ENCODE data around the gene TRMT61A. TPM values are rescaled to one million over a fixed set of nuclear protein-coding genes. Genes with fewer than 3 reads are reported as not detected.

The TRMT61A gene
- total and polyA plus RNA-seq, 10 of the 15 experiments (the other 5 are each of a cell fraction or from before 2014, with no cell fraction given): 0.11 to 21.9 (median 11.4) TPM

GRCh38 chr14:103528587-103529382 is at the start of gene TRMT61A (continued):
- TF ChIP-seq SRF (IDR thresholded peaks at IDR 0.05; ENCODE audit: low read depth in 2 of 2, low read length in 2 of 2) (peak; percentile 22 to 77; a peak in 2 of 4 replicates), BACH1 (IDR thresholded peaks at IDR 0.05; ENCODE audit: borderline replicate concordance) (peak; percentile 76), MXI1 (IDR thresholded peaks at IDR 0.05; ENCODE audit: low read depth, low read length) (peak; percentile 99), SP1 (IDR thresholded peaks at IDR 0.05; ENCODE audit: low read depth, low read length) (no peak), CHD4 (IDR thresholded peaks at IDR 0.05) (no peak), CBX5 (IDR thresholded peaks at IDR 0.05; ENCODE audit: low read depth) (no peak), TCF12 (IDR thresholded peaks at IDR 0.05; ENCODE audit: low read depth, low read length) (peak; percentile 2; the same call in 1 of the 2 replicates), POLR2AphosphoS5 (IDR thresholded peaks at IDR 0.05; ENCODE audit: low read length) (no peak; the same call in 1 of the 2 replicates), NR2F1 (conservative IDR thresholded peaks at IDR 0.05) (peak; percentile 49; the same call in 1 of the 2 replicates), DPF2 (IDR thresholded peaks at IDR 0.05) (0 out of 2 replicates have a peak, but pooled peaks have one; percentile 23), SIN3A (IDR thresholded peaks at IDR 0.05; ENCODE audit: low read depth, low read length) (peak; percentile 91), TAF1 (IDR thresholded peaks at IDR 0.05; ENCODE audit: borderline replicate concordance, low read depth, low read length) (0 out of 2 replicates have a peak, but pooled peaks have one; percentile 24), SMARCA5 (IDR thresholded peaks at IDR 0.05) (0 out of 2 replicates have a peak, but pooled peaks have one; percentile 66)
- TF ChIP-seq, protein P1, sequence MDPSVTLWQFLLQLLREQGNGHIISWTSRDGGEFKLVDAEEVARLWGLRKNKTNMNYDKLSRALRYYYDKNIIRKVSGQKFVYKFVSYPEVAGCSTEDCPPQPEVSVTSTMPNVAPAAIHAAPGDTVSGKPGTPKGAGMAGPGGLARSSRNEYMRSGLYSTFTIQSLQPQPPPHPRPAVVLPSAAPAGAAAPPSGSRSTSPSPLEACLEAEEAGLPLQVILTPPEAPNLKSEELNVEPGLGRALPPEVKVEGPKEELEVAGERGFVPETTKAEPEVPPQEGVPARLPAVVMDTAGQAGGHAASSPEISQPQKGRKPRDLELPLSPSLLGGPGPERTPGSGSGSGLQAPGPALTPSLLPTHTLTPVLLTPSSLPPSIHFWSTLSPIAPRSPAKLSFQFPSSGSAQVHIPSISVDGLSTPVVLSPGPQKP (IDR thresholded peaks at IDR 0.05; ENCODE audit: low read depth, low read length): peak; percentile 88
- TF ChIP-seq, protein P2, sequence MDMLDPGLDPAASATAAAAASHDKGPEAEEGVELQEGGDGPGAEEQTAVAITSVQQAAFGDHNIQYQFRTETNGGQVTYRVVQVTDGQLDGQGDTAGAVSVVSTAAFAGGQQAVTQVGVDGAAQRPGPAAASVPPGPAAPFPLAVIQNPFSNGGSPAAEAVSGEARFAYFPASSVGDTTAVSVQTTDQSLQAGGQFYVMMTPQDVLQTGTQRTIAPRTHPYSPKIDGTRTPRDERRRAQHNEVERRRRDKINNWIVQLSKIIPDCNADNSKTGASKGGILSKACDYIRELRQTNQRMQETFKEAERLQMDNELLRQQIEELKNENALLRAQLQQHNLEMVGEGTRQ (IDR thresholded peaks at IDR 0.05; ENCODE audit: borderline replicate concordance, low read depth, low read length): peak; percentile 22; the same call in 1 of the 2 replicates
- TF ChIP-seq, protein P3, sequence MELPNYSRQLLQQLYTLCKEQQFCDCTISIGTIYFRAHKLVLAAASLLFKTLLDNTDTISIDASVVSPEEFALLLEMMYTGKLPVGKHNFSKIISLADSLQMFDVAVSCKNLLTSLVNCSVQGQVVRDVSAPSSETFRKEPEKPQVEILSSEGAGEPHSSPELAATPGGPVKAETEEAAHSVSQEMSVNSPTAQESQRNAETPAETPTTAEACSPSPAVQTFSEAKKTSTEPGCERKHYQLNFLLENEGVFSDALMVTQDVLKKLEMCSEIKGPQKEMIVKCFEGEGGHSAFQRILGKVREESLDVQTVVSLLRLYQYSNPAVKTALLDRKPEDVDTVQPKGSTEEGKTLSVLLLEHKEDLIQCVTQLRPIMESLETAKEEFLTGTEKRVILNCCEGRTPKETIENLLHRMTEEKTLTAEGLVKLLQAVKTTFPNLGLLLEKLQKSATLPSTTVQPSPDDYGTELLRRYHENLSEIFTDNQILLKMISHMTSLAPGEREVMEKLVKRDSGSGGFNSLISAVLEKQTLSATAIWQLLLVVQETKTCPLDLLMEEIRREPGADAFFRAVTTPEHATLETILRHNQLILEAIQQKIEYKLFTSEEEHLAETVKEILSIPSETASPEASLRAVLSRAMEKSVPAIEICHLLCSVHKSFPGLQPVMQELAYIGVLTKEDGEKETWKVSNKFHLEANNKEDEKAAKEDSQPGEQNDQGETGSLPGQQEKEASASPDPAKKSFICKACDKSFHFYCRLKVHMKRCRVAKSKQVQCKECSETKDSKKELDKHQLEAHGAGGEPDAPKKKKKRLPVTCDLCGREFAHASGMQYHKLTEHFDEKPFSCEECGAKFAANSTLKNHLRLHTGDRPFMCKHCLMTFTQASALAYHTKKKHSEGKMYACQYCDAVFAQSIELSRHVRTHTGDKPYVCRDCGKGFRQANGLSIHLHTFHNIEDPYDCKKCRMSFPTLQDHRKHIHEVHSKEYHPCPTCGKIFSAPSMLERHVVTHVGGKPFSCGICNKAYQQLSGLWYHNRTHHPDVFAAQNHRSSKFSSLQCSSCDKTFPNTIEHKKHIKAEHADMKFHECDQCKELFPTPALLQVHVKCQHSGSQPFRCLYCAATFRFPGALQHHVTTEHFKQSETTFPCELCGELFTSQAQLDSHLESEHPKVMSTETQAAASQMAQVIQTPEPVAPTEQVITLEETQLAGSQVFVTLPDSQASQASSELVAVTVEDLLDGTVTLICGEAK (IDR thresholded peaks at IDR 0.05; ENCODE audit: borderline replicate concordance): no peak
- TF ChIP-seq, protein P4, sequence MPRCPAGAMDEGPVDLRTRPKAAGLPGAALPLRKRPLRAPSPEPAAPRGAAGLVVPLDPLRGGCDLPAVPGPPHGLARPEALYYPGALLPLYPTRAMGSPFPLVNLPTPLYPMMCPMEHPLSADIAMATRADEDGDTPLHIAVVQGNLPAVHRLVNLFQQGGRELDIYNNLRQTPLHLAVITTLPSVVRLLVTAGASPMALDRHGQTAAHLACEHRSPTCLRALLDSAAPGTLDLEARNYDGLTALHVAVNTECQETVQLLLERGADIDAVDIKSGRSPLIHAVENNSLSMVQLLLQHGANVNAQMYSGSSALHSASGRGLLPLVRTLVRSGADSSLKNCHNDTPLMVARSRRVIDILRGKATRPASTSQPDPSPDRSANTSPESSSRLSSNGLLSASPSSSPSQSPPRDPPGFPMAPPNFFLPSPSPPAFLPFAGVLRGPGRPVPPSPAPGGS (IDR thresholded peaks at IDR 0.05; ENCODE audit: borderline replicate concordance, insufficient read depth, low read depth, low read length, poor library complexity, severe bottlenecking): no peak
- TF ChIP-seq, protein P5, sequence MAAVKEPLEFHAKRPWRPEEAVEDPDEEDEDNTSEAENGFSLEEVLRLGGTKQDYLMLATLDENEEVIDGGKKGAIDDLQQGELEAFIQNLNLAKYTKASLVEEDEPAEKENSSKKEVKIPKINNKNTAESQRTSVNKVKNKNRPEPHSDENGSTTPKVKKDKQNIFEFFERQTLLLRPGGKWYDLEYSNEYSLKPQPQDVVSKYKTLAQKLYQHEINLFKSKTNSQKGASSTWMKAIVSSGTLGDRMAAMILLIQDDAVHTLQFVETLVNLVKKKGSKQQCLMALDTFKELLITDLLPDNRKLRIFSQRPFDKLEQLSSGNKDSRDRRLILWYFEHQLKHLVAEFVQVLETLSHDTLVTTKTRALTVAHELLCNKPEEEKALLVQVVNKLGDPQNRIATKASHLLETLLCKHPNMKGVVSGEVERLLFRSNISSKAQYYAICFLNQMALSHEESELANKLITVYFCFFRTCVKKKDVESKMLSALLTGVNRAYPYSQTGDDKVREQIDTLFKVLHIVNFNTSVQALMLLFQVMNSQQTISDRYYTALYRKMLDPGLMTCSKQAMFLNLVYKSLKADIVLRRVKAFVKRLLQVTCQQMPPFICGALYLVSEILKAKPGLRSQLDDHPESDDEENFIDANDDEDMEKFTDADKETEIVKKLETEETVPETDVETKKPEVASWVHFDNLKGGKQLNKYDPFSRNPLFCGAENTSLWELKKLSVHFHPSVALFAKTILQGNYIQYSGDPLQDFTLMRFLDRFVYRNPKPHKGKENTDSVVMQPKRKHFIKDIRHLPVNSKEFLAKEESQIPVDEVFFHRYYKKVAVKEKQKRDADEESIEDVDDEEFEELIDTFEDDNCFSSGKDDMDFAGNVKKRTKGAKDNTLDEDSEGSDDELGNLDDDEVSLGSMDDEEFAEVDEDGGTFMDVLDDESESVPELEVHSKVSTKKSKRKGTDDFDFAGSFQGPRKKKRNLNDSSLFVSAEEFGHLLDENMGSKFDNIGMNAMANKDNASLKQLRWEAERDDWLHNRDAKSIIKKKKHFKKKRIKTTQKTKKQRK (IDR thresholded peaks at IDR 0.05; ENCODE audit: low read depth, low read length): no peak
